K562 (cell line): Measurements from ENCODE around the gene ZFP62. TPM values are rescaled to one million over a fixed set of nuclear protein-coding genes. Genes with fewer than 3 reads are reported as not detected.

Experiments used
- CAMTA2 ChIP-seq: fragments of 250-450 bp; sonication (Bioruptor Pico); conservative IDR thresholded peaks from 2 replicates; pipeline ENCODE4 v1.5.1; 2022
- CEBPB ChIP-seq: fragments of 450-650 bp; IDR thresholded peaks from 2 replicates; pipeline ENCODE4 v1.6.1; 2016; ENCODE audit warnings: missing genetic modification characterization, missing compliant biosample characterization
- KDM1A ChIP-seq, 2 experiments: fragments of 450-650 bp; IDR thresholded peaks; 2 replicates each; pipeline ENCODE4 v1.6.1; 2016; ENCODE audit warnings: mild to moderate bottlenecking in 2 of 2
- TGIF2 ChIP-seq: sonication (generic); formaldehyde crosslinking; IDR thresholded peaks from 2 replicates; pipeline ENCODE4 v1.8.1; 2022; ENCODE audit warnings: mild to moderate bottlenecking, missing genetic modification reagents, moderate library complexity
- ZNF12 ChIP-seq: sonication (generic); formaldehyde crosslinking; IDR thresholded peaks from 2 replicates; pipeline ENCODE4 v1.4.0; 2020; ENCODE audit warnings: mild to moderate bottlenecking, missing genetic modification reagents
- polyA plus RNA-seq, 8 experiments: library from polyadenylated mRNA; depleted of rRNA in 4 of 8; stranded (reverse) in 5 of 8; unstranded in 3 of 8; fragments of >200 nt; fragmentation: Nextera tagmentation in 2 of 8; fragmentation: Illumina TruSeq in 1 of 8; extraction: Ambion mirVana in 2 of 8; extraction: Trizol in 1 of 8; gene quantifications; 2 replicates each; pipeline versions ENCODE4 v1.2.1 to v1.2.3, GENCODE V29; 2011 to 2014; ENCODE audit warnings: inconsistent platforms in 1 of 8, missing spikeins in 1 of 8
- total RNA-seq, 7 experiments: library from RNA; depleted of rRNA in 6 of 7; stranded (reverse); fragments of >200 nt in 6 of 7; fragmentation: Illumina TruSeq in 2 of 7; extraction: Trizol in 2 of 7; gene quantifications; 2 replicates each; pipeline versions ENCODE4 v1.2.1 to v1.2.3, GENCODE V29; 2011 to 2021; ENCODE audit warnings: low replicate concordance in 1 of 7
- TF ChIP-seq, protein P1 (sequence below): IDR thresholded peaks from 2 replicates; pipeline ENCODE4 v1.6.1; 2016; ENCODE audit warnings: missing genetic modification characterization, missing compliant biosample characterization
- TF ChIP-seq, protein P2 (sequence below): fragments of 450-650 bp; IDR thresholded peaks from 2 replicates; pipeline ENCODE4 v1.6.1; 2016; ENCODE audit warnings: mild to moderate bottlenecking, moderate library complexity

ZFP62 gene
- total and polyA plus RNA-seq, 9 of the 15 experiments (the other 6 are each of a cell fraction or from before 2014, with no cell fraction given), result 12.2 to 37.5 (median 25.0) TPM

GRCh38 chr5:180829726-180830125 lies 31.4 kb downstream of the ZFP62 start (continued):
- TF ChIP-seq, protein P1, sequence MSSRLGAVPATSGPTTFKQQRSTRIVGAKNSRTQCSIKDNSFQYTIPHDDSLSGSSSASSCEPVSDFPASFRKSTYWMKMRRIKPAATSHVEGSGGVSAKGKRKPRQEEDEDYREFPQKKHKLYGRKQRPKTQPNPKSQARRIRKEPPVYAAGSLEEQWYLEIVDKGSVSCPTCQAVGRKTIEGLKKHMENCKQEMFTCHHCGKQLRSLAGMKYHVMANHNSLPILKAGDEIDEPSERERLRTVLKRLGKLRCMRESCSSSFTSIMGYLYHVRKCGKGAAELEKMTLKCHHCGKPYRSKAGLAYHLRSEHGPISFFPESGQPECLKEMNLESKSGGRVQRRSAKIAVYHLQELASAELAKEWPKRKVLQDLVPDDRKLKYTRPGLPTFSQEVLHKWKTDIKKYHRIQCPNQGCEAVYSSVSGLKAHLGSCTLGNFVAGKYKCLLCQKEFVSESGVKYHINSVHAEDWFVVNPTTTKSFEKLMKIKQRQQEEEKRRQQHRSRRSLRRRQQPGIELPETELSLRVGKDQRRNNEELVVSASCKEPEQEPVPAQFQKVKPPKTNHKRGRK, result no peak
- TF ChIP-seq CAMTA2 (CRISPR knock-in tag) (no peak), ZNF12 (CRISPR knock-in tag) (no peak), KDM1A (IDR thresholded peaks at IDR 0.05) (no peak), TGIF2 (CRISPR knock-in tag) (no peak), CEBPB (tag) (no peak)
- TF ChIP-seq, protein P2, sequence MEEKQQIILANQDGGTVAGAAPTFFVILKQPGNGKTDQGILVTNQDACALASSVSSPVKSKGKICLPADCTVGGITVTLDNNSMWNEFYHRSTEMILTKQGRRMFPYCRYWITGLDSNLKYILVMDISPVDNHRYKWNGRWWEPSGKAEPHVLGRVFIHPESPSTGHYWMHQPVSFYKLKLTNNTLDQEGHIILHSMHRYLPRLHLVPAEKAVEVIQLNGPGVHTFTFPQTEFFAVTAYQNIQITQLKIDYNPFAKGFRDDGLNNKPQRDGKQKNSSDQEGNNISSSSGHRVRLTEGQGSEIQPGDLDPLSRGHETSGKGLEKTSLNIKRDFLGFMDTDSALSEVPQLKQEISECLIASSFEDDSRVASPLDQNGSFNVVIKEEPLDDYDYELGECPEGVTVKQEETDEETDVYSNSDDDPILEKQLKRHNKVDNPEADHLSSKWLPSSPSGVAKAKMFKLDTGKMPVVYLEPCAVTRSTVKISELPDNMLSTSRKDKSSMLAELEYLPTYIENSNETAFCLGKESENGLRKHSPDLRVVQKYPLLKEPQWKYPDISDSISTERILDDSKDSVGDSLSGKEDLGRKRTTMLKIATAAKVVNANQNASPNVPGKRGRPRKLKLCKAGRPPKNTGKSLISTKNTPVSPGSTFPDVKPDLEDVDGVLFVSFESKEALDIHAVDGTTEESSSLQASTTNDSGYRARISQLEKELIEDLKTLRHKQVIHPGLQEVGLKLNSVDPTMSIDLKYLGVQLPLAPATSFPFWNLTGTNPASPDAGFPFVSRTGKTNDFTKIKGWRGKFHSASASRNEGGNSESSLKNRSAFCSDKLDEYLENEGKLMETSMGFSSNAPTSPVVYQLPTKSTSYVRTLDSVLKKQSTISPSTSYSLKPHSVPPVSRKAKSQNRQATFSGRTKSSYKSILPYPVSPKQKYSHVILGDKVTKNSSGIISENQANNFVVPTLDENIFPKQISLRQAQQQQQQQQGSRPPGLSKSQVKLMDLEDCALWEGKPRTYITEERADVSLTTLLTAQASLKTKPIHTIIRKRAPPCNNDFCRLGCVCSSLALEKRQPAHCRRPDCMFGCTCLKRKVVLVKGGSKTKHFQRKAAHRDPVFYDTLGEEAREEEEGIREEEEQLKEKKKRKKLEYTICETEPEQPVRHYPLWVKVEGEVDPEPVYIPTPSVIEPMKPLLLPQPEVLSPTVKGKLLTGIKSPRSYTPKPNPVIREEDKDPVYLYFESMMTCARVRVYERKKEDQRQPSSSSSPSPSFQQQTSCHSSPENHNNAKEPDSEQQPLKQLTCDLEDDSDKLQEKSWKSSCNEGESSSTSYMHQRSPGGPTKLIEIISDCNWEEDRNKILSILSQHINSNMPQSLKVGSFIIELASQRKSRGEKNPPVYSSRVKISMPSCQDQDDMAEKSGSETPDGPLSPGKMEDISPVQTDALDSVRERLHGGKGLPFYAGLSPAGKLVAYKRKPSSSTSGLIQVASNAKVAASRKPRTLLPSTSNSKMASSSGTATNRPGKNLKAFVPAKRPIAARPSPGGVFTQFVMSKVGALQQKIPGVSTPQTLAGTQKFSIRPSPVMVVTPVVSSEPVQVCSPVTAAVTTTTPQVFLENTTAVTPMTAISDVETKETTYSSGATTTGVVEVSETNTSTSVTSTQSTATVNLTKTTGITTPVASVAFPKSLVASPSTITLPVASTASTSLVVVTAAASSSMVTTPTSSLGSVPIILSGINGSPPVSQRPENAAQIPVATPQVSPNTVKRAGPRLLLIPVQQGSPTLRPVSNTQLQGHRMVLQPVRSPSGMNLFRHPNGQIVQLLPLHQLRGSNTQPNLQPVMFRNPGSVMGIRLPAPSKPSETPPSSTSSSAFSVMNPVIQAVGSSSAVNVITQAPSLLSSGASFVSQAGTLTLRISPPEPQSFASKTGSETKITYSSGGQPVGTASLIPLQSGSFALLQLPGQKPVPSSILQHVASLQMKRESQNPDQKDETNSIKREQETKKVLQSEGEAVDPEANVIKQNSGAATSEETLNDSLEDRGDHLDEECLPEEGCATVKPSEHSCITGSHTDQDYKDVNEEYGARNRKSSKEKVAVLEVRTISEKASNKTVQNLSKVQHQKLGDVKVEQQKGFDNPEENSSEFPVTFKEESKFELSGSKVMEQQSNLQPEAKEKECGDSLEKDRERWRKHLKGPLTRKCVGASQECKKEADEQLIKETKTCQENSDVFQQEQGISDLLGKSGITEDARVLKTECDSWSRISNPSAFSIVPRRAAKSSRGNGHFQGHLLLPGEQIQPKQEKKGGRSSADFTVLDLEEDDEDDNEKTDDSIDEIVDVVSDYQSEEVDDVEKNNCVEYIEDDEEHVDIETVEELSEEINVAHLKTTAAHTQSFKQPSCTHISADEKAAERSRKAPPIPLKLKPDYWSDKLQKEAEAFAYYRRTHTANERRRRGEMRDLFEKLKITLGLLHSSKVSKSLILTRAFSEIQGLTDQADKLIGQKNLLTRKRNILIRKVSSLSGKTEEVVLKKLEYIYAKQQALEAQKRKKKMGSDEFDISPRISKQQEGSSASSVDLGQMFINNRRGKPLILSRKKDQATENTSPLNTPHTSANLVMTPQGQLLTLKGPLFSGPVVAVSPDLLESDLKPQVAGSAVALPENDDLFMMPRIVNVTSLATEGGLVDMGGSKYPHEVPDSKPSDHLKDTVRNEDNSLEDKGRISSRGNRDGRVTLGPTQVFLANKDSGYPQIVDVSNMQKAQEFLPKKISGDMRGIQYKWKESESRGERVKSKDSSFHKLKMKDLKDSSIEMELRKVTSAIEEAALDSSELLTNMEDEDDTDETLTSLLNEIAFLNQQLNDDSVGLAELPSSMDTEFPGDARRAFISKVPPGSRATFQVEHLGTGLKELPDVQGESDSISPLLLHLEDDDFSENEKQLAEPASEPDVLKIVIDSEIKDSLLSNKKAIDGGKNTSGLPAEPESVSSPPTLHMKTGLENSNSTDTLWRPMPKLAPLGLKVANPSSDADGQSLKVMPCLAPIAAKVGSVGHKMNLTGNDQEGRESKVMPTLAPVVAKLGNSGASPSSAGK, result no peak
